SK-N-SH (cell line): Measurements from ENCODE around the gene CYS1. TPM values are rescaled to one million over a fixed set of nuclear protein-coding genes. Genes with fewer than 3 reads are reported as not detected.

Experiments
- CTCF ChIA-PET: fragments of 300-600, 350-600 bp; formaldehyde crosslinking; extraction: SDS; loops from one replicate; lab custom pipeline; 2021; lab: Yijun Ruan, JAX
- POLR2A ChIA-PET: fragments of 350-600 bp; sonication (Branson Sonifier 250); formaldehyde crosslinking; extraction: SDS; loops from one replicate; lab custom pipeline; 2020; ENCODE audit warnings: antibody characterized with exemption, inconsistent platforms; lab: Yijun Ruan, JAX
- DNase-seq: peaks from one replicate; pipeline ENCODE4 v3.0.0; 2012
- H2AFZ ChIP-seq: fragments of 200-600 bp; sonication (generic); 2 replicates; pipeline ENCODE4 v1.8.1; 2016; ENCODE audit warnings: antibody characterized with exemption, mild to moderate bottlenecking, low read depth
- H3F3A ChIP-seq: fragments of 200-600 bp; sonication (generic); replicated peaks from 2 replicates; pipeline ENCODE3; 2016; ENCODE audit warnings: antibody characterized with exemption, mild to moderate bottlenecking; ENCODE audit not compliant: insufficient read depth
- H3K27ac ChIP-seq, 2 experiments: fragments of 200-500 bp in 1 of 2; fragments of 200-600 bp in 1 of 2; sonication (Bioruptor generic) in 1 of 2; sonication (generic), shearing (Covaris generic) in 1 of 2; 2 replicates each; pipeline versions ENCODE4 v1.5.1 to v1.6.1; 2014 to 2016; ENCODE audit warnings: low read depth in 2 of 2, inconsistent platforms in 1 of 2, low read length in 1 of 2, mild to moderate bottlenecking in 1 of 2, mixed read lengths in 1 of 2
- H3K27me3 ChIP-seq: fragments of 200-600 bp; sonication (generic), shearing (Covaris generic); 2 replicates; pipeline ENCODE4 v1.6.1; 2016; ENCODE audit warnings: mixed run types; ENCODE audit not compliant: insufficient read depth
- H3K36me3 ChIP-seq, 2 experiments: fragments of 200-500 bp in 1 of 2; fragments of 200-600 bp in 1 of 2; sonication (Bioruptor generic) in 1 of 2; sonication (generic) in 1 of 2; replicated peaks in 1 of 2; 2 replicates each; pipeline versions ENCODE3 to v1.5.1; 2014 to 2016; ENCODE audit warnings: low read length in 1 of 2, mild to moderate bottlenecking in 1 of 2; ENCODE audit not compliant: insufficient read depth in 2 of 2, control insufficient read depth in 1 of 2
- H3K4me1 ChIP-seq, 2 experiments: fragments of 200-500 bp in 1 of 2; fragments of 200-600 bp in 1 of 2; sonication (Bioruptor generic) in 1 of 2; sonication (generic), shearing (Covaris generic) in 1 of 2; 2 replicates each; pipeline versions ENCODE4 v1.5.1 to v1.6.1; 2014 to 2016; ENCODE audit warnings: low read depth in 1 of 2, low read length in 1 of 2, mixed run types in 1 of 2; ENCODE audit not compliant: insufficient read depth in 2 of 2, control insufficient read depth in 1 of 2
- H3K4me2 ChIP-seq: fragments of 200-600 bp; sonication (generic), shearing (Covaris generic); 2 replicates; pipeline ENCODE4 v1.6.1; 2017; ENCODE audit warnings: mixed run types
- H3K4me3 ChIP-seq, 2 experiments: fragments of 200-500 bp in 1 of 2; fragments of 200-600 bp in 1 of 2; sonication (Bioruptor generic) in 1 of 2; sonication (generic), shearing (Covaris generic) in 1 of 2; 2 replicates each; pipeline versions ENCODE4 v1.5.1 to v1.8.1; 2014 to 2016; ENCODE audit warnings: low read depth in 2 of 2, inconsistent platforms in 1 of 2, low read length in 1 of 2, mild to moderate bottlenecking in 1 of 2, mixed read lengths in 1 of 2, moderate library complexity in 1 of 2
- H3K79me2 ChIP-seq: fragments of 200-600 bp; sonication (generic); 2 replicates; pipeline ENCODE4 v1.8.1; 2017; ENCODE audit warnings: mild to moderate bottlenecking; ENCODE audit not compliant: insufficient read depth
- H3K9ac ChIP-seq: fragments of 200-600 bp; sonication (generic); 2 replicates; pipeline ENCODE4 v1.6.1; 2017; ENCODE audit warnings: mixed run types
- H3K9me2 ChIP-seq: fragments of 200-600 bp; sonication (generic); 2 replicates; pipeline ENCODE4 v1.6.1; 2017; ENCODE audit warnings: mixed run types
- H3K9me3 ChIP-seq: fragments of 200-600 bp; sonication (generic); 2 replicates; pipeline ENCODE4 v1.6.1; 2017; ENCODE audit warnings: mixed run types, mild to moderate bottlenecking, moderate library complexity
- H4K20me1 ChIP-seq: fragments of 200-600 bp; sonication (generic); 2 replicates; pipeline ENCODE4 v1.6.1; 2017; ENCODE audit warnings: mild to moderate bottlenecking, mixed run types; ENCODE audit not compliant: insufficient read depth
- CHD2 ChIP-seq: fragments of 150-350 bp; IDR thresholded peaks from 2 replicates; pipeline ENCODE4 v1.6.1; 2018; ENCODE audit warnings: low read length; ENCODE audit not compliant: partially characterized antibody
- CTCF ChIP-seq: fragments of 200-600 bp; sonication (generic); IDR thresholded peaks from 2 replicates; pipeline ENCODE4 v1.6.1; 2017; ENCODE audit warnings: antibody characterized with exemption, mild to moderate bottlenecking, moderate library complexity
- FOXM1 ChIP-seq: IDR thresholded peaks from 2 replicates; pipeline ENCODE4 v1.4.0; 2012; ENCODE audit warnings: low read depth, mild to moderate bottlenecking
- IRF3 ChIP-seq: fragments of 150-350 bp; IDR thresholded peaks from 2 replicates; pipeline ENCODE4 v1.6.1; 2016; ENCODE audit warnings: mild to moderate bottlenecking, low read depth, low read length
- JUND ChIP-seq: IDR thresholded peaks from 2 replicates; pipeline ENCODE4 v1.4.0; 2012
- PBX3 ChIP-seq: IDR thresholded peaks from 2 replicates; pipeline ENCODE4; 2012
- POLR2AphosphoS5 ChIP-seq: IDR thresholded peaks from 2 replicates; pipeline ENCODE4 v1.6.1; 2012; ENCODE audit warnings: low read depth, low read length
- RCOR1 ChIP-seq: fragments of 150-350 bp; IDR thresholded peaks from 2 replicates; pipeline ENCODE4 v1.6.1; 2017; ENCODE audit warnings: antibody characterized with exemption, low read length
- RFX5 ChIP-seq: IDR thresholded peaks from 2 replicates; pipeline ENCODE4 v1.6.1; 2012; ENCODE audit warnings: mild to moderate bottlenecking, improper control_type of control experiment, low read length
- SIN3A ChIP-seq: IDR thresholded peaks from 2 replicates; pipeline ENCODE4 v1.6.1; 2012; ENCODE audit warnings: low read depth, mild to moderate bottlenecking, low read length, moderate library complexity, borderline replicate concordance
- USF1 ChIP-seq: IDR thresholded peaks from 2 replicates; pipeline ENCODE4 v1.4.0; 2012; ENCODE audit warnings: low read depth, borderline replicate concordance
- USF2 ChIP-seq: fragments of 150-350 bp; IDR thresholded peaks from 2 replicates; pipeline ENCODE4 v1.6.1; 2017; ENCODE audit warnings: antibody characterized with exemption, low read length, low read depth, borderline replicate concordance
- WGBS: methylation state at CpG from one replicate; pipeline ENCODE4 v1.1.6; 2017; ENCODE audit warnings: low lambda C conversion rate; 5-methylcytosine and 5-hydroxymethylcytosine counted together
- polyA plus RNA-seq, 3 experiments: library from polyadenylated mRNA; depleted of rRNA; stranded (reverse); fragments of >200 nt; gene quantifications; 2 replicates each; pipeline ENCODE4 v1.2.3, GENCODE V29; 2012

The CYS1 gene
- polyA plus RNA-seq, 1 of the 3 experiments (the other 2 are of a cell fraction), result 1.2 TPM

- H3K27me3 ChIP-seq, result no peaks in the 10 kb centered on the region
- peaks cover 11 to 16% of the 10 kb centered on the region in 2 experiments for H3K36me3 ChIP-seq
- H3K9ac ChIP-seq, result no peak overlapping the region
- no peaks in the 10 kb centered on the region for H3K9me3 ChIP-seq
- 82% methylated on average over 25 of the region's 28 CpGs for WGBS
- H3K79me2 ChIP-seq, result no peaks in the 10 kb centered on the region
- no peaks in the 10 kb centered on the region for H3F3A ChIP-seq
- TF ChIP-seq SIN3A, result no peak
- no peak for TF ChIP-seq JUND
- TF ChIP-seq RFX5, result no peak
- no peak for TF ChIP-seq USF2
- TF ChIP-seq CHD2, result no peak
- TF ChIP-seq RCOR1, result no peak
- TF ChIP-seq USF1, result no peak
- no peak for TF ChIP-seq FOXM1
- no peak for TF ChIP-seq IRF3
- H3K27ac ChIP-seq, result no peak overlapping the region
- no peak overlapping the region for H2AFZ ChIP-seq
- DNase-seq, result peak; percentile 58
- no peaks in the 10 kb centered on the region for H3K9me2 ChIP-seq
- H3K4me1 ChIP-seq, result peaks cover 0 to 23% of the 10 kb centered on the region in 2 experiments; a peak in 1 of 4 replicates
- H3K4me3 ChIP-seq, result no peak overlapping the region
- CTCF ChIA-PET, result interaction anchor here (0.7 to 6.3 kb wide), 11 partner anchors 8 to 377 kb away, joined by 3 to 125 read pairs (median 12); no protein-coding TSS in a partner anchor
- H4K20me1 ChIP-seq, result no peaks in the 10 kb centered on the region
- POLR2A ChIA-PET, result no interaction called here
- no peak overlapping the region for H3K4me2 ChIP-seq
Measured at GRCh38 chr2:10057231-10058107, 22.7 kb downstream of the CYS1 start.

DNA sequence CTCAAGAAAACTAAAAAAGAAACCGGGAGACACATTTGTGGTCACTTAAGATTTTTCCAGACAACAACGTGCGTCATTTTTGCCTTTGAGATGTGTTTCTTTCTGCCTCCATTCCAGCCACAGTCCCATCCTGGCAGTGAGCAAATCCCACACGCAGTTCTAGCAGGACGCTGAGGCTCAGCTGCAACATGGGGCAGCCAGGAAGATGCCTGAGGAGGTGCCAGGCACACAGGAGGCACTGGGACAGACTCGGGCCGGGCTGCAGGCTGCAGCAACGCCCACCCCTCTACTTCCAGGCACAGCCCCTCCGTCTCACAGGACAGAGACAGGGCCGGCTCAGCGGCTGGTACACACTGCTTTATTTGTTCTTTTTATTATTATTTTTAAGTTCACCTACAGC, 23.8 kb downstream of the CYS1 start:
- POLR2A ChIA-PET, result no interaction called here

More for the DNA sequence above, 23.8 kb downstream of the CYS1 start:
- H3K4me2 ChIP-seq, result no peak overlapping the region
- peaks cover 18 to 23% of the 10 kb centered on the region in 2 experiments for H3K36me3 ChIP-seq
- CTCF ChIA-PET, result interaction anchor here (1.3 to 6.3 kb wide), 9 partner anchors 7 to 378 kb away, joined by 4 to 125 read pairs (median 12); no protein-coding TSS in a partner anchor
- no peaks in the 10 kb centered on the region for H3K9me2 ChIP-seq
- peaks cover 0 to 21% of the 10 kb centered on the region in 2 experiments; a peak in 1 of 4 replicates for H3K4me1 ChIP-seq
- H3K27me3 ChIP-seq, result no peaks in the 10 kb centered on the region
- H3K27ac ChIP-seq, result no peak overlapping the region
- no peaks in the 10 kb centered on the region for H3F3A ChIP-seq
- H3K9me3 ChIP-seq, result no peaks in the 10 kb centered on the region
- 94% methylated on average over 11 of the region's 11 CpGs for WGBS
- no peaks in the 10 kb centered on the region for H3K79me2 ChIP-seq
- H3K4me3 ChIP-seq, result no peak overlapping the region
- no peaks in the 10 kb centered on the region for H4K20me1 ChIP-seq
- no peak overlapping the region for H3K9ac ChIP-seq
- no peak overlapping the region for H2AFZ ChIP-seq
- no peak for DNase-seq
- no peak for TF ChIP-seq CTCF
- no peak for TF ChIP-seq POLR2AphosphoS5
- TF ChIP-seq PBX3, result no peak
- TF ChIP-seq USF2, result no peak
- TF ChIP-seq, all 33 proteins: peak for 0
